Astrocyte (in vitro differentiated cells and primary cell): ENCODE measurements around the gene BHLHE40.

ENCODE experiments used
- CTCF ChIP-seq: IDR thresholded peaks from 2 replicates; pipeline ENCODE4 v1.5.1; 2011; ENCODE audit warnings: low read depth, mild to moderate bottlenecking, inconsistent platforms, low read length, moderate library complexity; ENCODE audit not compliant: insufficient read depth
- EZH2 ChIP-seq: IDR thresholded peaks from 2 replicates; pipeline ENCODE4 v1.6.1; 2012; ENCODE audit warnings: mild to moderate bottlenecking, low read length, inconsistent platforms; ENCODE audit not compliant: insufficient read depth

GRCh38 chr3:5001135-5001534, 21.9 kb downstream of the BHLHE40 start:
- TF ChIP-seq CTCF = no peak
- no peak for TF ChIP-seq EZH2
